Activated gamma-delta T cell treated with anti-CD3 and anti-CD28 coated beads, Interleukin-2, amount 50 U/mL, for 16 hours (primary cell): ENCODE measurements around the gene KCNIP4.
"Not testable (repeated sequence)": the region's sequence is repeated elsewhere in the genome, so short reads cannot be mapped to it uniquely, and the experiment has no call there.

Experiments used
- DNase-seq: peaks from one replicate; pipeline ENCODE4 v3.0.0-alpha.2; 2020; ENCODE audit warnings: low read depth

KCNIP4 gene

DNA sequence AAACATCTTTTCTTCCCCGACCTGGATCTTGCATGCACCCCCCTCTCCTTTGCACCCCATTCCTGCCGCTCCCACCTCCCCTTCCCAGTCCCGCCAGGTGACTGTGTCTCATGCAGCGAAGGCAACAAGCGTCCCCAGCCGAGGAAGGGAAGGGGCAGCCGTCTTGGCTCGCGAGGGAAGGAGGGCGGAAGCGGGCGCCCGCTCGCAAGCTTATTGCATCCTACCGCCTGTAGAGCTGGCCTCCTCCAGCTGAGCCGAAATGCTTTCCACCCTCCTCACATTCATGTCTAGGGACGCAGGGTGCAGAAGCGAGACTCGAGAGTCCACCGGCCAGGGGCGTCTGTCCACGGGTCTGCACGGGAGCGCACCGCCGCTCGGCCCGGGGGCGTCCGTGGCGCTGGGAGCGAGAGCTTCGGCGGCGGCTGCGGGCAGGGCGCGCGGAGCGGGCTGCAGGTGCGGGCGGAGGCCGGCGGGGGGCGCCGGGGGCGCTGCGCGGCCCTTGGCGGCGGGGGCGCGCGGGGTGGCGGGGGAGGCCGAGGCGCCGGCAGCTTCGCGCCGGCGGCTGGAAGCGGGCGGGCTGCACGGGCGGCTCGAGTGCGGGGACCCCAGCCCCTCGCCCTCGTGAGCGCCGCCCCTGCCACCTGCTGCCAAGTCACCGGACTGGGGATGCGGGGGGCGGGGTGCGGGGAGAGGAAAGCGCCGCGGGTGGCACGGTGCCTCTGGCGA lies at the start of gene KCNIP4:
Gene KCNIP4 (minus strand): TSS at position 426 of the 726 bp plus-strand sequence.
- no peak for DNase-seq

DNA sequence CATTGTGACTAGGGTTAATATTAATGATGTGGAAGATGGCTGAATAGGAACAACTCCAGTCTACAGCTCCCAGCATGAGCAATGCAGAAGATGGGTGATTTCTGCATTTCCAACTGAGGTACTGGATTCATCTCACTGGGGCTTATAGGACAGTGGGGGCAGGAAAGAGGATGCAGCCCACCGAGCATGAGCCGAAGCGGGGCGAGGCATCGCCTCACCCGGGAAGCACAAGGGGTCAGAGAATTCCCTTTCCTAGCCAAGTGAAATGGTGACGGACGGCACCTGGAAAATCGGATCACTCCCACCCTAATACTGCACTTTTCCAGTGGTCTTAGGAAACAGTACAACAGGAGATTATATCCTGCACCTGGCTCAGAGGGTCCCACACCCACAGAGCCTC lies 48.0 kb upstream of the KCNIP4 start:
- DNase-seq = not testable (repeated sequence)

DNA sequence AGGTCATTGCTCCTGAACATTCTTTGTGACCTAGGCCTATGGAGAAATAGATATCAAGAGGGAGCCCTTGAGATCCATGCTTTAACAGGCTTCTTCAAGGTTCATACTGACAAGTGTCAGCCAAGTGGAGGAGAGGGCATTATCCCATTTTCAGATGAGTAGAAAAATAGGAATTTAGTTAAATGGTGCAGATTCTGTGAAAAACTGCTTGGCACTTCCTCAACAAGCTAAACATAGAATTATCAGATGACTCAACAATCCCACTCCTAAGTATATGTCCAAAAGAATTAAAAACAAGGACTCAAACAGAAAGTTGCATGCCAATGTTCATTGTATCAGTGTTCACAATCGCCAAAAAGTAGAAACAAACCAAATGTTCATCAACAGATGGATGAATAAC lies 43.8 kb upstream of the KCNIP4 start:
- DNase-seq = no peak

DNA sequence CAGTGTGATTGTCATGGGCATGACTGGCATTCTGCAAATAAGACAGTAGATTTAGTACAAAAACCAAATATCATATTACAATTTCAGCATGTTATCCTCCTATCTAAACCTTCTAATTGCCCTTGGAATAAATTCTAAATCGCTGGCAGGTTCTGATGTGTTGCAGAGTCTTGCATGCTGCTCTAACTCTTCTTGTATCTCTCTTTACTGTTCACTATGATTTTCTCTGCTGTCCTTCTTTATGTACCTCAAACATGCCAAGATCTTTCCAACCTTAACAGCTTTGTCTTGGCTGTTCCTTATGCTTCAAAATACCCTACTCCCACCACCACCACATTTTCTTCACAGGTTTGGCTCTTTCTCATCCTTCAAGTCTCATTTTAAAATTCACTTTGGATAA lies 43.0 kb upstream of the KCNIP4 start:
- no peak for DNase-seq

DNA sequence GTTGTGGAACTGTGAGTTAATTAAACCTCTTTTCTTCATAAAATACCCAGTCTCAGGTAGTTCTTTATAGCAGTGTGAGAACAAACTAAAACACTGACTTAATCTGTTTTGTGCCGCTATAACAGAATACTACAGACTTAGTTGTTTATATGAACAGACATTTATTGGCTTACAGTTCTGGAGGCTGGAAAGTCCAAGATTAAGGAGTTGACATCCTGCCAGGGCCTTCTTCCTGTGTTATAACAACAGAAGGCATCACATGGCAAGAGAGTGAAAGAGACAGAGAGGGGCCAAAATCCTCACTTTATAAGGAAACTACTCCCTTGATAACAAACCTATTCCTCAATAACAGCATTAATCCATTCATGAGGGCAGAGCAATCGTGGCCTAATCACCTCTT lies 42.5 kb upstream of the KCNIP4 start:
- DNase-seq = no peak

DNA sequence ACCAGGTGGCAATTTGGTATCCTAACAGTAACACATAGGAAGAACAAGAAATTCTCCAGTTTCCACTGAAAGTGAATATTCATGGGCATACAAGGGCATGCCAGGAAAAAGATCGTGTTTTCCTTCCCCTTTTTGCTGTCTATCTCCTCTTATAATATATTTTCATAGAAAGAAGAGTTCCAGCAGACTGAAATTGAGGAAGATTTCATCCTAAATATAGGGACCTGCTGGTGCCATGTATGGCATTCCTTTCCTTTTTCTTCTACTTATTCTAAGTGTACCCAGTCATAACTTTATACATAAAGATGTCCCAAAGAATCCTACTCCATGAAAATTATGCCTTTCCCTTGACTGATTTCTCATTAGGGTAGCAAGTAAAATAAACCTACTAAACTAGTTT lies 40.8 kb upstream of the KCNIP4 start:
- DNase-seq = no peak

DNA sequence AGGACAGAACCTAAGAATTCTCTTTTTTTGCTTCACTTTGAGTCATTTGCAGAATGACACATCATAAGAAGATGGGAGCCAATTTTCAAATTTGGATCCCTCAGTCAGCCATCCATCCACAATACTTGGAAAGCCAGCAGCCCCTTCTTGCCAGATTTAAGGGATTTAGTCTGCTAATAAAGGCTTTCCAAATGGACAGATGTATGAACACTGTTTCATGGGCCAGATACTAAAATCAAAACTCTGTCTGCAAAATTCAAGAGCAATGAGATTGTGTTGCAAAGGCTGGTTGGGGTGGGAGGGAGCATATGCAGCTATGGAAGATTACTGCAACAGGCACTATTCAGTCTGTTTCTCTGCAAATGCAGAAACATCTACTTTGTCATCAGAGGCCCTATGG lies 37.7 kb upstream of the KCNIP4 start:
- DNase-seq = no peak

DNA sequence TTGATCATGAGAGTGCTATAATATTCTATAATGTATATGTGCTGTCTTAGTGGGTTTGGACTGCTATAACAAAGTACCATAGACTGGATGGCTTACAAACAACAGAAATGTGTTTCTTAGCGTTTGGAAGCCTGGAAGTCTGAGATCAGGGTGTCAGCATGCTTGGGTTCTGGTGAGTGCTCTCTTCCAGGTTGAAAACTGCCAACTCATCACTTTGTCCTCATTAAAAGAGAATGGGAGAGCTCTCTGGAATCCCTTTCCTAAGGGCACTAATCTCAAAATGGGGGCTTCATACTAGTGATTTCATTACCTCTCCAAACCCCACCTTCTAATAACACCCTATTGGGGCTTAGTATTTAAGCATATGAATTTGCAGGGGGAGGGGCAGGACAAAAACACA lies 33.5 kb upstream of the KCNIP4 start:
- no peak for DNase-seq

DNA sequence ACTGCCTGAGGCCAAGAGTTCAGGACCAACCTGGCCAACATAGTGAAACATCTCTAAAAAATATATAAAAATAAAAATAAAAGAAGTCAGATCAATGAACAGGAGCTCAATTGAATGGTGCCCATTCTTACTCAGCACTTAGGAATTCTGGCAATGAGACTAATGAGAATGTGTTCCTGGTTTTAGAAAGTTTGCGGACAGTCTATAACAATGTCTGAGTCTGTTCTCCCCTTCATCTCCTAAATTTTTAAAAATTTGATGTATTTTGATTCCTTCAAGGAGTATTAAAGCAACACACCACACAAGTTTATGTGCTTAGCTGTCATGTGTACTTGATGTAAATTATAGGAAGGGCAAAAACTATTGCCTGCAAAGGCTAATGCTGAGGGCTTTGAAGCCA lies 30.6 kb upstream of the KCNIP4 start:
- no peak for DNase-seq

DNA sequence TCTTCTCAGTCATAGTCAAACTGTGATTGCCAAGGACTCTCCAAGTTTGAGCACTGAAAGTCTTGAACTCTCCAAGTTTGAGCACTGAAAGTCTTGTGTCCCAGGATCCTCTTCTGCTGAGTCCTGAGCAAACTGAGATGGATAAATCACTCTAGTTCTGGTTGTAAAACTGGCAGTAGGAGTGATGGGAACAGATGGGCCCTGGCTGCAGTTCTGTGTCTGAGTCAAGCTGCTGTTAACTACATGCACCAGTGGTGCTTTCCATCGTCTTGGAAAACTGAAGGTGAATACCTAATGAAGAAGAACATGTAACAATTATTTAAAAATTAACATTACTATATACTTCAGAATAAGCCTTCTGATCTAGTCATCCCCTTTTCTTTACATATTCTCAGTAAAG lies 27.6 kb upstream of the KCNIP4 start:
- no peak for DNase-seq

DNA sequence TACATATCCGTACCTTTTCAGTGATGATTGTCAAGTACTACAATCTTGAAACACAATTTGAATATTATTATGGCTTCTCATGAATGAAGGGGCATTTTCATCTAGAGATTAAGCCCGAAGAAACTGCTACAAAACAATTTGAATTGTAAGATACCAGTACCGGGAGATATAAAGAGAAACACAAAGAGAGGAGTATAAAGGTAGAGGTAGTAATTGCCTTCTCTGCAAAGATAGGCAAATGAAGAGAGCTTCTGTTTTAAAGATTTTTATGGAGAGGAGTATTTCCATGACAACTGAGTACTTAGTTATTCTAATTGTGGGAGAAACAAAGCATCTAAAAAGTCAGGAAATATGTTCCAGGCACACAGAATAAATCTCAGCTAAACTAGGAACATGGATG lies 25.3 kb upstream of the KCNIP4 start:
- DNase-seq = no peak

DNA sequence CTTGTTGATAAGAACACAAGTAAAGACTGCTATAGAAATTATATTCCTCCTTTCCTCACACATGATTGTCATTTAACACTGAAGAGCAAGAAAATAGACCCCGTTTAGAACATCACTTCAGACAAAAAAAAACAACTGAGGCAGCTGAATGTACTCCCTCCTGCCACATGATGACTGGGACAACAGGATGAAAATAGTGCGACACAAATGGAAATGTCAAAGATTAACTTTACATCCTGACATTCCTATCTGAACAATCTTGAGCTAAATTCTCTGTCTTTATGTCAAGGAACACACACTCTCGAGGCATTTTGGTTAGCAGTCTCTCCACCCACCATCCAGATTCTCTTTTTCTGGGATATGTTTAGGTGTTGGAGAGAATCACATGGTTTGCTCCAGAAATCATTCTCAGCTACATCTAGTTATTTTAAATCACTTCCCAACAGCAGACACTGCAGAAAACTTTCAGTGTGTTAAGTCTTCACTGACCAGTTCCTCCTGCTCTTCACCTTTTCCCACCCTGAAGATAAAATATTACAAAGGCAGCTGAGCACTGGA lies 16.3 kb upstream of the KCNIP4 start:
- DNase-seq = no peak

DNA sequence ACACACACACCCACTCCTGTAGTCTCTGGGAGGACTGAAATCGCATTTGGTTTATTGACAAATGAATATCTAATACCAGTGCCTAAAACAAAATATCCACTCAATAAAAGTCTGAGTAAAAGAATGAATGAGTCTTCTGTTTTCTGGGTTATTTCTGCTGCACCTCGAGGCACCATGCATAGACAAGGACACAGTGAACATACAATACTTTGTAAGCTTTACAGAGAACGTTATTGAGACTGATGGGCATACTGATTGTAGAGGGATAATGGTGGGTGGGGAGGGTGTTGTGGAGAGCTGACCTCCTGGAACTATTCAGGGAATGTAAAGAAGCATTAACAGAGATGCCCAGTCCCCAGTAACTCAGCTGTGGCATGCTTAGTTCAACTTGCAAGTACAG lies 14.1 kb upstream of the KCNIP4 start:
- no peak for DNase-seq

DNA sequence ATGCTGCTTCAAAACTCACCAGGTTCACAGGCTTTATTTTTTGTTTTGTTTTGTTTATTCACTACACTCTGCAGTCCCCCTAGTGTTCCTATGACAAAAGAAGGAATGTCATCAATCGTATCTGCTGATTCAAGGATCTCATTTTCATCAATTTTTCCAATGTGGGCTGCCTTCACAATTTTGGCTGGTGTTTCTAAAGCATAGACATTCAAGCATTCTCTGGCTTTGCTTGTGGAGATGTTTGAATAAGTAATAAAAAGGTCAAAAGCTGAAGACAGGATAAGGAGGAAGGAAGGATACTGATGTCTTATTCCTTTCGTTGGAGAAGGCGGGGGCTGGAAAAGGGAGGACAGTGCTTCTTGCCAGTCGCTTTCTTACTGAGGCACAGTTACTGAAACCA lies 12.2 kb upstream of the KCNIP4 start:
- DNase-seq = no peak

DNA sequence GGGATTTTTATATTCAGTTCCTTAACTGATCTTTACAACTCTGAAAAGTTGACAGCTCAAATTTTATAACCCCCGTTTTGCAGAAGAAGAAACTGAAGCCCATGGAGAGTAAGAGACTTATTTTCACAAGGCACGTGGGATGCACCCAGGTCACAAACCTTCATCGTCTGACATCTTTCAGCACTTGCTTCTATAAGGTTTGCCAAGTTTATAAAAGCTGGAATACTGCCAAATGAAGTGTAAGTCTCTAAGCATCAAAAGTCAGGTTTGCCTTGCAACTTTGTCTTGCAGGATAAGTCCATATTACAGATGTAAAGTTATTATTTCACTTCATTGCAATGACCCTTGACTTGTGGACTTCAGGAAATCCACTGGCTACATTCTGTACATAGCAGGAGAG lies 6.3 kb upstream of the KCNIP4 start:
- no peak for DNase-seq

DNA sequence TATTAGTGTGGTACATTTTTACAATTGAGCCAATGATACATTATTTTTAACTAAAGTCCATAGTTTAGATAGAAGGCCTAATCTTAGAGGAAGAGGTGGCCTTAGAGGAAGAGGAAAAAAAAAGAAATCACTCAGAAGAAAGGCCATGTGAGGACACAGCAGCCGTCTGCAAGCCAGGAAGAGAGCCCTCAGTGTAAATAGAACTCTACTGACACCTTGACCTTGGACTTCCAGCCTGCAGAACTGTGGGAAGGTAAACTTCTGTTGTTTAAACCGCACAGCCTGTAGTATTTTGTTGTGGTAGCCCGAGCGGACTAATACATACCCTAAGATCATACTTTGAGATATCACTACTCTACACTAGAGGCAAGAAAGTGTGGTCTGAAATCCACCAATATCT lies 5.1 kb upstream of the KCNIP4 start:
- no peak for DNase-seq

DNA sequence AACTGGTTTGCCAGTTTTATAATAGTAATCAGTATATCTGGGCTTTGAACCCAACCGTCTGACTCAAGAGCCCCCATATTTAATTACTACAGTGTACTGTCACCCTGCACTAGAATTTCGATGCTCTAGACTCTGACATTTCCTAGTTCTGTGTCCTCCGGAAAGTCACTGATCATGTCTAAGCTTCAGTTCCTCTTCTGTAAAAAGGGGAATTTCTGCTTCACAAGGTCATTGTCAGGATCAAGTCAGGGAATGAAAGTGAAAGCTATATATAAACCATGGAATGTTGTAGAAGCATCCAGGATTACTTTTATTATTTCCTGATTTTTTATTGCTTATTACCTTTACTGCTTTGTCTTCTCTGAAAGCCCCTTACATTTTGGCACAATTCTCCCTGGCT lies 4.0 kb upstream of the KCNIP4 start:
- no peak for DNase-seq

DNA sequence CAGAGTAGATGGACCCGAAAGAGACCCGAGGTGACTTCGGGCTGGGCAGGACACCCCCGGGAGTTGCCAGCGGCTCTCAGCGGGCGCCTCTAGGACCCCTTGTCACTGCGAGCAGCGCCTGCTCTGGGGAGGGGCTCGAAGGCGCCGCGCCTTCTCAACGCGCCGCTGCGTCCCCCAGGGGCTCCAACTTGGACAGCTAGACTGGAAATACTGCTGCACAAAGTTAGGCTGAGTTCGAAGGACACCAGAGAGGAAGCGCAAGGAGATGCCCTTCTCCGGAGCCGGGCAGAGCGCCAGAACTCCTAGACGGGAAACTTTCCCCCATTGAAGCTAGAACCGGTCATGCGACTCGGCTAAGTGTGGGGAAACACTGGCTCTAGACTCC lies 493 bp upstream of the KCNIP4 start:
- no peak for DNase-seq

DNA sequence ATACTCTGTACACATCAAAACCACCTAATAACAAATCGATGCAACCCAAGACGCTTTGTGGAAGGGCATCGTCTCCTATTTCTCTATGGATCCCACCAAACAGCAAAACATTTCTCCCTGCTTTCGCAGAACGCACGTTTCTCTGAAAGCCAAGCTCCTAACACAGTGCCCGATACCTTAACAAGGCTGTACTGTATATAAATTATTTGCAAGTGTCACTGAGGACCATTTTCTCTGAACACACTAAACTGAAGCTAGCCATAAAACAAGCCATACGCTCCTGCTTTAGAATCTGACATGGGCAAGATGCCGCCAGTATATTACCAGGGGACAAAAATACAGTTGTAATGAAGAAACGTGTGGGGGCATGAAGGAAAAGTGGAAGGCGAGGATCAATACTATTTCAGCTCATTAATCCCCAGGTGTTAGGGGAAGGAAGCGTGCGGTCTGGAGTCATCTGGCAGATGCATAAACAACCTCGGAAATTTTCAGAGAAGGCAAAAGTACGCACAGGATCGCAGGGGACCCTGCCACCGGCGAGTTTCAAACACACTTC lies 703 bp downstream of the KCNIP4 start:
- DNase-seq = no peak

DNA sequence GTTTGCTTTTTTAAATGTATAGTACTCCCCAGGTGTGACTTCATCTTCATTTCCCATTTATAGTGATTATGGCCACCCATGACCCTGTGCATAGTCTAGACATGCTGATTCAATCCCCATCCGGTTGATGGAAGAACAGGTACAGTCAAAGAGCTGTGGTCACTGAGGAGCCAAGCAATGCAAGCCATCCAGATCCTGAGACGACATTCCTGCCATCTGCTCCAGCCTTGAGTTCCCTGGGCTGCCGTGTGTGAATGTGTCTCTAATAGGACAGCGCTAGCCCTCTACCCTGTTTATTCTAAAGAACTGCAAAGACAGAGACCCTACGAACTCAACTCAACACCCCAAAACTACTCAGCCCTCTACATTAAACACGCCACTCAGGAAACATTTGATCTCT lies 1.7 kb downstream of the KCNIP4 start:
- no peak for DNase-seq

DNA sequence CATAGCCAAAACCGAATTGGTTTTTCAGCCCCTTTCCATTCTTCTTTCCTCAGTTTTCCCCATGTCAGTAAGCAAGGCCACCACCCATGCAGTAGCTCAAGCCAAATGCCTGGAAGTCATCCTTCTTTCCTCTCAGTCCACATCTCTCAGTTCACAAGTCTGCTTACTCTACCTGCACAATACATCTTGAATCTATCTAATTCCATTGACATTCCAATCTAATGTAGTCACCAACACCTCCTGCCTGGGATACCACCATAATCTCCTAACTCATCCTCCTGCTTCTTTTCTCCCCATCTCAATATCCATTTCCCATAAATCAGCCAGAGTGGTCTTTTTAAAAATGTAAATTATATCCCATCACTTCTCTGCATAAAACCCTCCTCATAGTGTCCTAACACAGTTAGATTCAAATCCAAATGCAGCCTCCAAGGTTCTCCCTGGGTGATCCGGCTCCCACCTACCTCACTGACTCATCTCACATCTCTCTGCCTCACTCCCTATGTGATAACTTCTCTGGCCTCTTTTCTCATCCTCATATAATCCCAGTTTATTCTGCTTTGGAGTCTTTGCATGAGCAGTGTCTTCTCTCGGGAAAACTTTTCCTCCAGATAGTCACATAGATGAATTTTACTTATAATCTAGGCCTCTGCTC lies 26.9 kb downstream of the KCNIP4 start:
- no peak for DNase-seq

DNA sequence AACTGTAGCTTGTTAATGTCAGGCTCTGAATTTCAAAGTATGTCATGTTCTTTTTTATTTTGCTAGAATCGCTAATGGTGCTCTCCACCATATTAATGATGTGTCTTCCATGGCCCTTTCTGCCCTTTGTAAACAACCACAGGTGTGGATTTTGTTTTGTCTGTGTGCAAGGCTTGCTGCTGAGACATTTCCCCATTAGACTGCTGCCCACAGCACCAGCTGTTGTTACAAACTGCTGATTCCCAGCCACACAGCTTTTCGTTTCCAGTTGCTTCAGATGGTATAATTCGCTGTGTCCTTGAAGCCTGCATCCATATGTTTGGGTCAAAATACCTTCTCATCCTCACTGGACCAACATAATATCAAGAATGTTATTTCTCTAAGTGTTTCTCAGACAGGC lies 32.8 kb downstream of the KCNIP4 start:
- DNase-seq = no peak

DNA sequence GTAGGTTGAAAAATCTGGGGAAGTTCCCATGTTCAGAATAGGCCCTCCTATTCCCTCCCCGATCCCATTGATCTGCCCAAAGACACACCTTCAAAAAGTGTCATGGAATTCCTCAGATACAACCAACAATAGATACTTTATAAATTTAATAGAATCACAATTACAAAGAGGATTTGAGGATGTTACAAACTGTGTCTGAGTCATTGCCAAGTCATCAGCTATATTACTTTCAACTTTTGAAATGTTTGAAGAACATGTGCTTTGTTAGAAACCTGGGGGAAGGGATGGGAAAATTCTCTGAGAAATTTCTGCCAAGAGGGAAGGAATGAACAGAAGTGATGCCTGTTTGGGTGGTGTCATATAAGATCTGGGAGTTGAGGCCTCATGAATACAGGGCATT lies 46.7 kb downstream of the KCNIP4 start:
- DNase-seq = no peak

DNA sequence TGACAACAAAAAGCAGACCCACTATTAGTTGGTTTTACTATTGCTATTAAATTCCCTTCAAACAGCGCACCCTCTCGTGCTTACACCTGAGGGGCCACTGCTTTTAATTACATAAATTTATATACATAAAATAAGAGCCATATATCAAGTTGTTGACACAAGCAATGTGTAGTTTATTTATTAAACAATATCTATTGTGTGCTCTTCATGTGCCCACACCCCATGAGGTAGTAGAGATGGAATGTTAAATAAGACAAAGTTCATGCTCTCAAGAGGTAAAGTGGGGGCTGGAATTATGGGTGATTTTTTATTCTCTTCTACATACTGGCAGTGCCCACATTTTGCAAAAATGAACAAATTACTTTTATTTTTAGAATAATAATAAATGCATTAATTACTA lies 47.3 kb downstream of the KCNIP4 start:
- DNase-seq = no peak
